Measurements from ENCODE around the gene B4GALNT3.
A peak's percentile ranks its signal among the peaks of the same experiment; 100 is the strongest.

The B4GALNT3 gene

GRCh38 chr12:542395-543113 lies 82.8 kb downstream of the B4GALNT3 start:
- Histone ChIP-seq H3K9me3 (ENCODE audit: low read depth, low read length) (no peaks in the 10 kb centered on the region), H3K36me3 (ENCODE audit: insufficient read depth, low read length) (no peaks in the 10 kb centered on the region), H3K27ac (no peak overlapping the region), H3K4me3 (no peak overlapping the region), H3K9ac (ENCODE audit: insufficient read length) (no peak overlapping the region)
- DNase-seq (ENCODE audit: low read depth, low spot score), result no peak
- TF ChIP-seq EZH2 (IDR thresholded peaks at IDR 0.05) (no peak), FOXP2 (optimal IDR thresholded peaks at IDR 0.05; ENCODE audit: control extremely low read depth, extremely low read length, insufficient read depth) (no peak), POLR2AphosphoS5 (IDR thresholded peaks at IDR 0.05; ENCODE audit: borderline replicate concordance, low read depth, low read length) (no peak)

DNA sequence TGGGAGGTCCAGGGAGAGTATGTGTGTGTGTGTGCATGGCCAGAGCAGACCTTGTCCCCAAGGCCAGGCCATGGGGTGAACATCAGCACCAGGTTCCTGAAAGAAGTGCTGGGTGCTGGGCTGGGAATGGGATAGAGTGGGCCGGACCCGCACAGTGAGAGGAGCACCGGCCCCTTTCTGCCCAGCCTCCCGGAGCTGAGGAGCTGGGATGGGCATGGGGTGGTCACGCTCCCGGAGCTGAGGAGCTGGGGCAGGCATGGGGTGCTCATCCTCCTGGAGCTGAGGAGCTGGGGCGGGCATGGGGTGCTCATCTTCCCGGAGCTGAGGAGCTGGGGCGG lies 83.3 kb downstream of the B4GALNT3 start:
- Histone ChIP-seq H3K9me3 (ENCODE audit: low read depth, low read length) (no peaks in the 10 kb centered on the region), H3K4me3 (no peak overlapping the region), H3K9ac (ENCODE audit: insufficient read length) (no peak overlapping the region), H3K36me3 (ENCODE audit: insufficient read depth, low read length) (no peaks in the 10 kb centered on the region), H3K27ac (no peak overlapping the region)
- no peak for DNase-seq (ENCODE audit: low read depth, low spot score)
- TF ChIP-seq FOXP2 (optimal IDR thresholded peaks at IDR 0.05; ENCODE audit: control extremely low read depth, extremely low read length, insufficient read depth) (no peak), EZH2 (IDR thresholded peaks at IDR 0.05) (no peak), POLR2AphosphoS5 (IDR thresholded peaks at IDR 0.05; ENCODE audit: borderline replicate concordance, low read depth, low read length) (no peak)

- Histone ChIP-seq H3K9me3 (ENCODE audit: low read depth, low read length) (no peaks in the 10 kb centered on the region), H3K9ac (ENCODE audit: insufficient read length) (no peak overlapping the region), H3K27ac (no peak overlapping the region), H3K4me3 (no peak overlapping the region), H3K36me3 (ENCODE audit: insufficient read depth, low read length) (no peaks in the 10 kb centered on the region)
- TF ChIP-seq EZH2 (IDR thresholded peaks at IDR 0.05), result no peak
- TF ChIP-seq FOXP2 (optimal IDR thresholded peaks at IDR 0.05; ENCODE audit: control extremely low read depth, extremely low read length, insufficient read depth), result no peak
- no peak for TF ChIP-seq POLR2AphosphoS5 (IDR thresholded peaks at IDR 0.05; ENCODE audit: borderline replicate concordance, low read depth, low read length)
- DNase-seq (ENCODE audit: low read depth, low spot score), result no peak
Observed at GRCh38 chr12:544142-544541, 84.4 kb downstream of the B4GALNT3 start.

- Histone ChIP-seq H3K4me3 (no peak overlapping the region), H3K27ac (no peak overlapping the region), H3K9me3 (ENCODE audit: low read depth, low read length) (no peaks in the 10 kb centered on the region), H3K36me3 (ENCODE audit: insufficient read depth, low read length) (no peaks in the 10 kb centered on the region), H3K9ac (ENCODE audit: insufficient read length) (no peak overlapping the region)
- no peak for TF ChIP-seq EZH2 (IDR thresholded peaks at IDR 0.05)
- no peak for TF ChIP-seq POLR2AphosphoS5 (IDR thresholded peaks at IDR 0.05; ENCODE audit: borderline replicate concordance, low read depth, low read length)
- no peak for TF ChIP-seq FOXP2 (optimal IDR thresholded peaks at IDR 0.05; ENCODE audit: control extremely low read depth, extremely low read length, insufficient read depth)
- DNase-seq (ENCODE audit: low read depth, low spot score), result no peak
Observed at GRCh38 chr12:544941-545635, 85.3 kb downstream of the B4GALNT3 start.

DNA sequence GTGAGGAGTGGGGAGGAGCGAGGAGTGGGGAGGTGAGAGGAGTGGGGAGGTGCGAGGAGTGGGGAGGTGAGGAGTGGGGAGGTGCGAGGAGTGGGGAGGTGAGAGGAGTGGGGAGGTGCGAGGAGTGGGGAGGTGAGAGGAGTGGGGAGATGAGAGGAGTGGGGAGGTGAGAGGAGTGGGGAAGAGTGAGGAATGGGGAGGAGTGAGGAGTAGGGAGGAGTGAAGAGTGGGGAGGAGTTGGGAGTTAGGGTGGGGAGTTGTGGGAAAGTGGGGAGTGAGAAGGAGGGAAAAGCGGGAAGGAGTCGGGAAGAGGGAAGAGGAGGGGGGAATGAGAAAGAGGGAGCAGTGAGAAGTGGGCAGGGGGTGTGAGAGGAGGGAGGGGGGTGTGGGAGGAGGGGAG lies 86.1 kb downstream of the B4GALNT3 start:
- Histone ChIP-seq H3K27ac (no peak overlapping the region), H3K36me3 (ENCODE audit: insufficient read depth, low read length) (no peaks in the 10 kb centered on the region), H3K9me3 (ENCODE audit: low read depth, low read length) (no peaks in the 10 kb centered on the region), H3K4me3 (no peak overlapping the region), H3K9ac (ENCODE audit: insufficient read length) (no peak overlapping the region)
- no peak for TF ChIP-seq EZH2 (IDR thresholded peaks at IDR 0.05)
- no peak for DNase-seq (ENCODE audit: low read depth, low spot score)

- TF ChIP-seq EZH2 (IDR thresholded peaks at IDR 0.05) (no peak), FOXP2 (optimal IDR thresholded peaks at IDR 0.05; ENCODE audit: control extremely low read depth, extremely low read length, insufficient read depth) (no peak), POLR2AphosphoS5 (IDR thresholded peaks at IDR 0.05; ENCODE audit: borderline replicate concordance, low read depth, low read length) (no peak)
- Histone ChIP-seq H3K4me3 (peak overlapping the region; percentile 53), H3K9me3 (ENCODE audit: low read depth, low read length) (no peaks in the 10 kb centered on the region), H3K27ac (no peak overlapping the region), H3K36me3 (ENCODE audit: insufficient read depth, low read length) (no peaks in the 10 kb centered on the region), H3K9ac (ENCODE audit: insufficient read length) (no peak overlapping the region)
- DNase-seq (ENCODE audit: low read depth, low spot score), result no peak
Observed at GRCh38 chr12:546265-546919, 86.7 kb downstream of the B4GALNT3 start.

- Histone ChIP-seq H3K27ac (no peak overlapping the region), H3K9ac (ENCODE audit: insufficient read length) (no peak overlapping the region), H3K4me3 (peak overlapping the region; percentile 53), H3K36me3 (ENCODE audit: insufficient read depth, low read length) (no peaks in the 10 kb centered on the region), H3K9me3 (ENCODE audit: low read depth, low read length) (no peaks in the 10 kb centered on the region)
- TF ChIP-seq POLR2AphosphoS5 (IDR thresholded peaks at IDR 0.05; ENCODE audit: borderline replicate concordance, low read depth, low read length) (no peak), FOXP2 (optimal IDR thresholded peaks at IDR 0.05; ENCODE audit: control extremely low read depth, extremely low read length, insufficient read depth) (no peak), EZH2 (IDR thresholded peaks at IDR 0.05) (no peak)
- DNase-seq (ENCODE audit: low read depth, low spot score), result no peak
Observed at GRCh38 chr12:546920-547845, 87.4 kb downstream of the B4GALNT3 start.

Data from SK-N-MC (cell line).